ENCODE data around the gene ZNF613.

ZNF613 gene
- total RNA-seq, result 2.8 to 3.0 (median 2.9) reads per million in 3 donors

DNA sequence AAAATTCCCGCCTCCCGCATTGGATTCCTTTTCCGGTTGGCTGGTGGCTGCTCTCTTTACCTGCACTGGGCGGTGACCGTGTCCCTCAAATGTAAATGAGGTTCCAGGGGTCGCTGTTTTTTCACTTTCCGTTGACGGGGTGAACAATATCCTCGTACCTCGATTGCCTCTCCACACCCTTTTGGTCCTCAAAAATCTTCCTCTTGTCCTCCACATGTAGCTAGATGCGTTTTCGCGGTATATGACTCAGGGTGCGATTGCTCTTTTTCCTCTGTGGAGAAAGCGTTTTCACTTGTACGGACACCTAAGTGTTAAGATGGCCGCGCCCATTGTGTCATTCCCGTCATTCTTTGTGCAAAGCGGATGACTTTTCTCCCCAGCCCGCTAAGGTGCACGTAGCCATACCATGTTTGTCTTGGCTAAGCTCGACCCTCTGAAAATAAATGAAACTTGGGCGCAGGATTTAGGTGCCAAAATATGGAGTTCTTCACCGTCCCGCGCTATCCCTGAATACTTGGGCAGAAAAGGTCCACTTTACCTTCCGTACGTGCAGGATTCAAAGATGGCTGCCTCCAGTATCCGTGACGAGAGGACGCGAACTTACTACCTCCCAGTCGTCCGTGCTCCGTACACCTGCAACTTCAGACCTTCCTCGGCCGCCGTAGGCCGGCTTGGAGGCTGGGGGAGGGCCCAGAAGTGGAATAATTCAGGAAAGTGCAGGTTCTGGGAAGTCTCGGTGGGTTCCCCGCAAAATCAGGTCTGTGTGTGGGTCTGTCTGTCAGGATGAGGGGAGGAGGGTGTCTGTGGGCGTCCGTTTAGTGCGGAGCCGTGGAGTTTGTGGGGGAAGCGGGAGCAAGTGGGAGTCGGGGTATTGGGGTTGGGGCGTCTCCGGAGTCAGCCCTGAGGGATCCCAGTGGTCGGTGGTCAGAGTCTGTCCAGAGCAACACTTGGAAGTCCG, at the start of gene ZNF613:
Gene ZNF613, plus strand, starts transcription at position 689 of the 958 bp plus-strand sequence. CDS start 8,749 bp downstream, outside the sequence.
- Histone ChIP-seq H3K27ac (ENCODE audit: insufficient read depth, low read length, poor library complexity, severe bottlenecking) (peak within 1 kb of the TSS; percentile 63), H3K4me3 (ENCODE audit: insufficient read depth, low read depth, low read length, poor library complexity, severe bottlenecking) (peak within 1 kb of the TSS; percentile 74), H3K27me3 (replicated peaks; ENCODE audit: control insufficient read depth, insufficient read depth, low read length, poor library complexity, severe bottlenecking) (no peaks in the 10 kb centered on the region), H3K9me3 (ENCODE audit: control insufficient read depth, low read length) (peaks cover 15% of the 10 kb centered on the region), H3K4me1 (ENCODE audit: control insufficient read depth, insufficient read depth, low read length, poor library complexity, severe bottlenecking) (peaks cover 4% of the 10 kb centered on the region), H3K36me3 (ENCODE audit: control insufficient read depth, insufficient read depth, low read length) (peaks cover 24% of the 10 kb centered on the region)
- peak; percentile 53 to 70 (median 66) for DNase-seq

DNA sequence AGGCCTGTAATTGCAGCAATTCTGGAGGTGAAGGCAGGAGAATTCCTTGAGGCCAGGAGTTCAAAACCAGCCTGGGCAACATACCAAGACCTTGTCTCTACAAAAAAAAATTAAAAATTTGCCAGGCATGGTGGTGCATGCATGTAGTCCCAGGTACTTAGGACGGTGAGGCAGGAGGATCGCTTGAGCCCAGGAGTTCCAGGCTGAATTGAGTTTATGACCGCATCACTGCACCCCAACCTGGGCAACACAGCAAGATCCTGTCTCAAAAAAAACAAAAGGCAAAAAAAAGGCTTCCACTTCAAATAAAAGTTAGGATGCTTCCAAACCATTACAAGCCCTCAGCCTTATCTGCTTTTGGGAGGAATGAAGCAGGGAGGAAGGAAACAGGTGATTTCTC, 44.8 kb upstream of the ZNF613 start:
- peaks cover 30% of the 10 kb centered on the region for H3K36me3 ChIP-seq (ENCODE audit: control insufficient read depth, insufficient read depth, low read length)
- H3K27ac ChIP-seq (ENCODE audit: insufficient read depth, low read length, poor library complexity, severe bottlenecking), result no peak overlapping the region
- DNase-seq, result no peak
- peaks cover 46% of the 10 kb centered on the region for H3K9me3 ChIP-seq (ENCODE audit: control insufficient read depth, low read length)
- no peaks in the 10 kb centered on the region for H3K27me3 ChIP-seq (replicated peaks; ENCODE audit: control insufficient read depth, insufficient read depth, low read length, poor library complexity, severe bottlenecking)
- no peak overlapping the region for H3K4me3 ChIP-seq (ENCODE audit: insufficient read depth, low read depth, low read length, poor library complexity, severe bottlenecking)
- no peaks in the 10 kb centered on the region for H3K4me1 ChIP-seq (ENCODE audit: control insufficient read depth, insufficient read depth, low read length, poor library complexity, severe bottlenecking)

GRCh38 chr19:51884713-51885112, 42.6 kb upstream of the ZNF613 start:
- Histone ChIP-seq H3K4me1 (ENCODE audit: control insufficient read depth, insufficient read depth, low read length, poor library complexity, severe bottlenecking) (no peaks in the 10 kb centered on the region), H3K36me3 (ENCODE audit: control insufficient read depth, insufficient read depth, low read length) (peaks cover 21% of the 10 kb centered on the region), H3K27me3 (replicated peaks; ENCODE audit: control insufficient read depth, insufficient read depth, low read length, poor library complexity, severe bottlenecking) (no peaks in the 10 kb centered on the region), H3K9me3 (ENCODE audit: control insufficient read depth, low read length) (peaks cover 56% of the 10 kb centered on the region), H3K4me3 (ENCODE audit: insufficient read depth, low read depth, low read length, poor library complexity, severe bottlenecking) (no peak overlapping the region), H3K27ac (ENCODE audit: insufficient read depth, low read length, poor library complexity, severe bottlenecking) (no peak overlapping the region)
- DNase-seq, result no peak

GRCh38 chr19:51887522-51888498, 39.5 kb upstream of the ZNF613 start, which contains the start of gene ZNF577:
ZNF577 (minus strand) TSS chr19:51887951; CDS start chr19:51880382, 7,569 bp downstream.
- H3K36me3 ChIP-seq (ENCODE audit: control insufficient read depth, insufficient read depth, low read length), result peaks cover 35% of the 10 kb centered on the region
- DNase-seq, result peak; percentile 9 to 66 (median 61)
- H3K27ac ChIP-seq (ENCODE audit: insufficient read depth, low read length, poor library complexity, severe bottlenecking), result peak within 1 kb of the TSS; percentile 34
- no peaks in the 10 kb centered on the region for H3K4me1 ChIP-seq (ENCODE audit: control insufficient read depth, insufficient read depth, low read length, poor library complexity, severe bottlenecking)
- peaks cover 63% of the 10 kb centered on the region for H3K9me3 ChIP-seq (ENCODE audit: control insufficient read depth, low read length)
- no peaks in the 10 kb centered on the region for H3K27me3 ChIP-seq (replicated peaks; ENCODE audit: control insufficient read depth, insufficient read depth, low read length, poor library complexity, severe bottlenecking)
- peak within 1 kb of the TSS; percentile 52 for H3K4me3 ChIP-seq (ENCODE audit: insufficient read depth, low read depth, low read length, poor library complexity, severe bottlenecking)

GRCh38 chr19:51889934-51890333, 37.3 kb upstream of the ZNF613 start:
- no peak overlapping the region for H3K27ac ChIP-seq (ENCODE audit: insufficient read depth, low read length, poor library complexity, severe bottlenecking)
- no peak for DNase-seq
- no peak overlapping the region for H3K4me3 ChIP-seq (ENCODE audit: insufficient read depth, low read depth, low read length, poor library complexity, severe bottlenecking)
- H3K9me3 ChIP-seq (ENCODE audit: control insufficient read depth, low read length), result peaks cover 78% of the 10 kb centered on the region
- H3K4me1 ChIP-seq (ENCODE audit: control insufficient read depth, insufficient read depth, low read length, poor library complexity, severe bottlenecking), result no peaks in the 10 kb centered on the region
- no peaks in the 10 kb centered on the region for H3K27me3 ChIP-seq (replicated peaks; ENCODE audit: control insufficient read depth, insufficient read depth, low read length, poor library complexity, severe bottlenecking)
- H3K36me3 ChIP-seq (ENCODE audit: control insufficient read depth, insufficient read depth, low read length), result peaks cover 50% of the 10 kb centered on the region

DNA sequence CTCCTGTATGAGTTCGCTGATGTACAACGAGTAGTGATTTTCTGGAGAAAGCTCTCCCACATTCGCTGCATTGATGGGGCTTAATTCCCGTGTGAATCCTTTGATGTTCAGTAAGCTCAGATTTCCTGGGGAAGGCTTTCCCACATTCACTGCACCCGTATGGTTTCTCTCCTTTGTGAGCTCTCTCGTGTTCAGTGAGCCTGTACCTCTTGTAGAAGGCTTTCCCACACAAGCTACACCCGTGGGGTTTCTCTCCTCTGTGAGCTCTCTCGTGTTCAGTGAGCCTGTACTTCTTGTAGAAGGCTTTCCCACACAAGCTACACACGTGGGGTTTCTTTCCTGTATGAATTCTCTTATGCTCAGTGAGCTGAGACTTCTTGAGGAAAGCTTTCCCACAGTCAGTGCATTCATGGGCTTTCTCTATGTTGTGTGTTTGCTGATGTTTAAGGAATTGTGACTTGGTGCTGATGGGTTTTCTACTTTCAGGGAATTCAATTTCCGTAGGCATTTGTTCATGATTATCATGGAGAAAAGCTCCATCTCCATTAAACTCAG, 36.0 kb upstream of the ZNF613 start:
- Histone ChIP-seq H3K4me1 (ENCODE audit: control insufficient read depth, insufficient read depth, low read length, poor library complexity, severe bottlenecking) (no peaks in the 10 kb centered on the region), H3K27me3 (replicated peaks; ENCODE audit: control insufficient read depth, insufficient read depth, low read length, poor library complexity, severe bottlenecking) (no peaks in the 10 kb centered on the region), H3K27ac (ENCODE audit: insufficient read depth, low read length, poor library complexity, severe bottlenecking) (no peak overlapping the region), H3K36me3 (ENCODE audit: control insufficient read depth, insufficient read depth, low read length) (peaks cover 59% of the 10 kb centered on the region), H3K9me3 (ENCODE audit: control insufficient read depth, low read length) (peaks cover 73% of the 10 kb centered on the region), H3K4me3 (ENCODE audit: insufficient read depth, low read depth, low read length, poor library complexity, severe bottlenecking) (no peak overlapping the region)
- no peak for DNase-seq

DNA sequence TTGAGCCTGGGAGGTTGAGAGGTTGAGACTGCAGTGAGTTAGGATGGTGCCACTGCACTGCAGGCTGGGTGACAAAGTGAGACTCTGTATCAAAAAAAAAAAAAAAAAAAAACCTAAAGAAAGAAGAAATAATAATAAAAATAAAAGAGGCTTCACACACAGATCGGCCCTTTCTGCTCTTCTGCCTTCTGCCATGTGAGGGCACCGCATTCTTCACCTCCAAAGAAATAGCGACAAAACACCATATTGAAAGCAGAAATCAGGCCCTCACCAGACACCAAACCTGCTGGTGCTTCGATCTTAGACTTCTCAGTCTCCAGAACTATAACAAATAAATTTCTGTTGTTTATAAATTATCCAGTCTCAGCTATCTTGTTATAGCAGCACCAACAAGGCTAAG, 25.4 kb upstream of the ZNF613 start:
- Histone ChIP-seq H3K9me3 (ENCODE audit: control insufficient read depth, low read length) (peaks cover 42% of the 10 kb centered on the region), H3K36me3 (ENCODE audit: control insufficient read depth, insufficient read depth, low read length) (peaks cover 39% of the 10 kb centered on the region), H3K27ac (ENCODE audit: insufficient read depth, low read length, poor library complexity, severe bottlenecking) (no peak overlapping the region), H3K4me1 (ENCODE audit: control insufficient read depth, insufficient read depth, low read length, poor library complexity, severe bottlenecking) (peaks cover 3% of the 10 kb centered on the region), H3K27me3 (replicated peaks; ENCODE audit: control insufficient read depth, insufficient read depth, low read length, poor library complexity, severe bottlenecking) (no peaks in the 10 kb centered on the region), H3K4me3 (ENCODE audit: insufficient read depth, low read depth, low read length, poor library complexity, severe bottlenecking) (no peak overlapping the region)
- DNase-seq, result no peak

- no peak overlapping the region for H3K27ac ChIP-seq (ENCODE audit: insufficient read depth, low read length, poor library complexity, severe bottlenecking)
- no peaks in the 10 kb centered on the region for H3K27me3 ChIP-seq (replicated peaks; ENCODE audit: control insufficient read depth, insufficient read depth, low read length, poor library complexity, severe bottlenecking)
- H3K4me1 ChIP-seq (ENCODE audit: control insufficient read depth, insufficient read depth, low read length, poor library complexity, severe bottlenecking), result peaks cover 3% of the 10 kb centered on the region
- peaks cover 30% of the 10 kb centered on the region for H3K9me3 ChIP-seq (ENCODE audit: control insufficient read depth, low read length)
- DNase-seq, result no peak
- no peak overlapping the region for H3K4me3 ChIP-seq (ENCODE audit: insufficient read depth, low read depth, low read length, poor library complexity, severe bottlenecking)
- H3K36me3 ChIP-seq (ENCODE audit: control insufficient read depth, insufficient read depth, low read length), result peaks cover 26% of the 10 kb centered on the region
Measured at GRCh38 chr19:51903192-51903591, 24.1 kb upstream of the ZNF613 start.

- H3K4me1 ChIP-seq (ENCODE audit: control insufficient read depth, insufficient read depth, low read length, poor library complexity, severe bottlenecking), result peaks cover 3% of the 10 kb centered on the region
- peak; percentile 50 to 62 (median 58) for DNase-seq
- peak within 1 kb of the TSS; percentile 60 for H3K27ac ChIP-seq (ENCODE audit: insufficient read depth, low read length, poor library complexity, severe bottlenecking)
- peaks cover 13% of the 10 kb centered on the region for H3K36me3 ChIP-seq (ENCODE audit: control insufficient read depth, insufficient read depth, low read length)
- H3K4me3 ChIP-seq (ENCODE audit: insufficient read depth, low read depth, low read length, poor library complexity, severe bottlenecking), result peak within 1 kb of the TSS; percentile 93
- no peaks in the 10 kb centered on the region for H3K27me3 ChIP-seq (replicated peaks; ENCODE audit: control insufficient read depth, insufficient read depth, low read length, poor library complexity, severe bottlenecking)
- peaks cover 18% of the 10 kb centered on the region for H3K9me3 ChIP-seq (ENCODE audit: control insufficient read depth, low read length)
Measured at GRCh38 chr19:51904331-51905165, 22.7 kb upstream of the ZNF613 start, which contains the start of gene ZNF649. ZNF649 (minus strand) TSS chr19:51905017; CDS start chr19:51900107, 4,910 bp downstream.

All from effector memory CD4-positive, alpha-beta T cell (primary cell).